Measurements from ENCODE around the gene MYL12B.

DNA sequence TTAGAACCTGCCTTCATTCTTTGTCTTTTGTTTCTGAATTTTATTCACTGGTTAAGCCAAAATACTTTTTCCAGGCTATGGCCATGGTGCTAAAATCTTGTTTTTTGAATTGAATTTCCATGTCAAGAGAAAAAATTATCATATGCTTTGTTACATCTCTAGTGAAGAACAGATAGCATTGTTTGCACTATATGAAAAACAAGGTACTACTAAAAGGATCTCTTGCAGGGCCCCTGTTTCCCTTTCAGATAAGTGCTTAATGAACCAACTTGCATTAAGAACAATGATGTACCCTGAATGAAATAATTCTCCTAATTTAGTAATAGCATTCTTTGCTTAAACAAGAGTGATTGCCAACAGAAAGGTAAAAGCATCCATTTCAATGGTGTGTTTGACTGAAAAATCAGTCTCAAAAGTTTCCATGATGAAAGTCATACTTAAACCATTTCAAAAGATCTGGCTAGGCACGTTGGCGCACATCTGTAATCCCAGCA is 4.3 kb upstream of the MYL12B start:
- TF ChIP-seq EZH2phosphoT487 (IDR thresholded peaks at IDR 0.05; ENCODE audit: low read depth, severe bottlenecking, unreplicated experiment): no peak
- TF ChIP-seq, protein P1, sequence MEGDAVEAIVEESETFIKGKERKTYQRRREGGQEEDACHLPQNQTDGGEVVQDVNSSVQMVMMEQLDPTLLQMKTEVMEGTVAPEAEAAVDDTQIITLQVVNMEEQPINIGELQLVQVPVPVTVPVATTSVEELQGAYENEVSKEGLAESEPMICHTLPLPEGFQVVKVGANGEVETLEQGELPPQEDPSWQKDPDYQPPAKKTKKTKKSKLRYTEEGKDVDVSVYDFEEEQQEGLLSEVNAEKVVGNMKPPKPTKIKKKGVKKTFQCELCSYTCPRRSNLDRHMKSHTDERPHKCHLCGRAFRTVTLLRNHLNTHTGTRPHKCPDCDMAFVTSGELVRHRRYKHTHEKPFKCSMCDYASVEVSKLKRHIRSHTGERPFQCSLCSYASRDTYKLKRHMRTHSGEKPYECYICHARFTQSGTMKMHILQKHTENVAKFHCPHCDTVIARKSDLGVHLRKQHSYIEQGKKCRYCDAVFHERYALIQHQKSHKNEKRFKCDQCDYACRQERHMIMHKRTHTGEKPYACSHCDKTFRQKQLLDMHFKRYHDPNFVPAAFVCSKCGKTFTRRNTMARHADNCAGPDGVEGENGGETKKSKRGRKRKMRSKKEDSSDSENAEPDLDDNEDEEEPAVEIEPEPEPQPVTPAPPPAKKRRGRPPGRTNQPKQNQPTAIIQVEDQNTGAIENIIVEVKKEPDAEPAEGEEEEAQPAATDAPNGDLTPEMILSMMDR (IDR thresholded peaks at IDR 0.05; ENCODE audit: poor library complexity): no peak
